HG03469 (cell line): ENCODE results near the gene CCDC112.

Experiments used
- ATAC-seq: cut with Tn5 transposase; IDR thresholded peaks from one replicate; pipeline ENCODE4 v1.9.1; 2021; ENCODE audit warnings: mild to moderate bottlenecking, moderate library complexity, moderate number of reproducible peaks; ENCODE audit not compliant: unreplicated experiment

CCDC112 gene

DNA sequence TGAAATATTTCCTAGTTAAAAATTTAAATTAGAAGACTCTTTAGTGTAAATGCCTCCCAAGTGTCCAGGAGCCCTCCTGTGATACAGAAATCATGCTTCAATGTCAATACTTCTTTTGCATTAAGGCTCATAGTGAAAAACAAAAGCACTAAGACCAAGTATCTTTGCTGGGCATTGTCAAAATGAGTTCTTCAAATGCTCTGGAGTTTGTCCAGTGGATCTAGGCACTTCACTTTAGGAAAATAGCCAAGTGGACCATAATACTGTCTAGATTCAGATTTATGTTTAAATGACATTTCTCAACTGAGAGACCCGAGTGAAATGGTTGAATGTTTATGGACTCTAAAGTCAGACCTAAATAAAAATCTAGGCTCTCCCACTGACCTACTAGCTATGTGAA, 21.3 kb upstream of the CCDC112 start:
- no peak for ATAC-seq

DNA sequence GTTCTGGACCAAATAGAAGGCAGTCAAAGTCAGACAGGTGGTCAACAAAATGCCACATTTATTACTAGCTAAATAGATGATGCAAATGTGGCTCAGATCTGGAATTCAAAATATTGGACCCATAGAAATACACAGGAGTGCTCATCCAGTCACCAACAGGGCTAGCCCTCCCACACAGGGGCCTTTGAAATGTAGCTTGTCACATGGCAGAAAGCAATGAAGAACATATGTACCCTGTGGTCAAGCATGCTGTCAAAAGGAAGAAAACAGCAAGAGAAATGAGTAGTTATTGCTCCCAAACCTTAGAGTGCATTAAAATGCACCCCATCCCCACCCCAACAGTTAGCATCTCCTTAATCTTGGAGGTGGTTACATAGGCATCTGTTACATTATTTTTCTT, 20.9 kb upstream of the CCDC112 start:
- no peak for ATAC-seq

DNA sequence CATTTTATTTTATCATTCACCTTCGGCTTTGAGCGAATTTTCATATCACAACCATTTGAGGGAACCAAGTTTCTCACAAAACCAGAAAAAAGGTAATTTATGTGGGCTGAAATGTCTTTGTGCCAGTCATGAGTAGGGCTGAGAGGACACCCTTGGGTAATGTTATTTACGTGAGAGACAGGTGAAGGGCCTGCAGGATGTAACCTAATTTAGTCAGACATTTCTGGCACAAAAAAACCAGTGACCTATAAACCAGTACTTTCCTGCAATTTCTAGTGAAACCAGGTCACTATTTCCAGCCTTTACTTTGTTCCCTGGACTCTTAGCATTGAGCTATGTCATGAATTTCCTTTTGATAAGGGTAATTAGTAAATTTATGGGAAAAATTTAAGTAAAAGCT, 17.2 kb upstream of the CCDC112 start:
- ATAC-seq = no peak

DNA sequence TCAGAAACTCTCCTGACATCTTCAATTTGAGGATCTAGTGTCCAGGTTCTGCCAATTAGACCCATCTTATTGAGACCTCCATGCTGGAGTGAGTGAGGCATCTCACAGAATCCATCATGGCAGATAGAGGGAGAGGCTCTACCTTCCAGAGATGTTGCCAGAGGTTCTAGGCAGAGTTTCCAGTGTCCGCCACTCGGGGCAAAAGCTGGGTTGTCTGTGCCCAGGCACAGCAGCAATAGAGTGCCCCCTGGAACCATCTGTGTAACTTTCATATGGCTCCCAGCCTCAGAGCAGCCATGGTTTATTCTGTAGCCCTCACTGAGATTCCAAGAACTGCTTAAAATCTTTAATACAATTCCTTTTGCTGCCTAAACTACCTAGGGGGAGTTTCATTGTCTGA, 16.6 kb upstream of the CCDC112 start:
- no peak for ATAC-seq

DNA sequence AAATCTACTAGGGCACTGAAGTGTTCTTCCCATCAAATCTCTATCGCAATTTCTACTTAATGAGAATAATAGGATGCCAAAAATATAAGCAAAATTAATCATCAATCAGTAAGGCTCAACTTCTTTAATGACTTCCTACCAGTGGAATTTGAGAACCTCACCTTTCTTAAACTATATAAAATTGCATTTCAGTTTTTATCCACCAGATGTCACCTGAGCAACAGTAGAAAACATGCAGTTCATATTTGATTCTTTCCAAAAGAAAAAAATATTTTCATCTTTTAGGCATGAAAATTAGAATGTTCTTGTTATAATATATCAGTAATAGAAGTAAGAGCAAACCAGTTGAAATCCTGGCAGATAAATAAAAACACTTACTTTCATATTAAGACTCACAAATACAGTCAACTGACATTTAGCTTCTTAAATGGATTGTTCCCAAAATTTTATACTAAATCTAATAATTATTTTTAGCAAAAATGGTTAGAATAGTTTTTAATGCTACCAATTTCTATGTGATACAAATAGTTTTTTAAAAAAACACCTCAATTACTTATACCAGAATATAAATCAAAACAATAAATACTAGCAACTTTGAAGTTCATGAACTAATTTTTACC, 13.4 kb upstream of the CCDC112 start:
- ATAC-seq = no peak

DNA sequence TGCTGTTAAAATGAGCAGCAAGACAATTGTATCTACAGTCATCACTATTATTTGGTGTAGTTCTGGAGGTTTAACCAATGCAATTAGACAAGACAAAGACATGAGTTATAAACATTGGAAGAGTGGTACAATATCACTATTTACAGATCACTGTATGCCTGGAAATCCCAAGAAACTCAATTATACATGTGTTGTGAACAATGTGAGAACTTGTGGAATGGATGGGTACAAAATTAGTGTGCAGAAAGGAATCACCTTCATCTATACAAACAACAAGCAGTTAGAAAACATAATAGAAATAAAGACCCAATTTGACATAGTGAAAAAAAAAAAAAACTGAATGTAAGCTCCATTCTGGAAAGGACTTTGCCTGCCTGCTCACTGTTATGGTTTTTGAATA, 12.4 kb upstream of the CCDC112 start:
- no peak for ATAC-seq

DNA sequence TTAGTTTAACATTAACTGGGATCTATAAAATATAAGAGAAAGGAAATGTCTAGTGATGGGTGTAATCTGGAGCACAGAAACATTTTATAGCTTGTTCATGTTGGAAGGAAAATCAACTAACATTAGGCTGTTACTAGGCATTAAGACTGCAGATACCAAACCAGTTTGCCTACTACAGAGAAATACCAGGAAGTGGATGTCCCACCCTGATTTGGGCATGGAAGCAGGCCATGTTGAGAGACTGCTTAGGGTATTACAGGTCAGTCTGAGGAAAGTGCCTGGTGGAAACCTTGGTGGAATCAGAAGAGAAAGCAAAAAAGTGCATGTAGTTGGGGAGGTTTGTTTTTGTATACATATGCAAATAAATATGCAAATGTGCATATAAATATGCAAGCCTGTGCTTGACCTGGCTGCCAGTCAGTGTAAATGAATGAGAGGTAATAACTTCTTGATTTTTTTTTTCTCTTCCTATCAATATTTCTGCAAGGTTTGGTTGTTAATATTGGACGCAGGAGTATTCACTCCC, 9.6 kb upstream of the CCDC112 start:
- ATAC-seq = no peak

DNA sequence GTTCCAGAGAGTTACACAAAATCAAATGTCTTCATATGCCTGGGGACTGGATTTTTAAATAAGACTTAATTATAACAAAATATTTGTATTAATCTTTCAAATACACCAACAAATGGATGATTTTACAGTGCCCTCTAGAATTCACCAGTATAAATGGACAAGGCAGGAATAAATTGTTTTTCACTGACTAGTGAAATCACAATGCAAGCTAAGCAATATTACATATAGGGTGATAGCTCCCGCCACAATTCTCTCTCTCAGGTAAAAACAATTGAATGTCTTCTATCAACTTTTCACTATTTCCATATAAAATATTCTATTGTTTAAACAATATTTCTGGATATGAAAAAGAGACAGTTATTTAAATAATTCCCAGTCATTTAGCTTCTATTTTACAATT, 8.0 kb upstream of the CCDC112 start:
- no peak for ATAC-seq

DNA sequence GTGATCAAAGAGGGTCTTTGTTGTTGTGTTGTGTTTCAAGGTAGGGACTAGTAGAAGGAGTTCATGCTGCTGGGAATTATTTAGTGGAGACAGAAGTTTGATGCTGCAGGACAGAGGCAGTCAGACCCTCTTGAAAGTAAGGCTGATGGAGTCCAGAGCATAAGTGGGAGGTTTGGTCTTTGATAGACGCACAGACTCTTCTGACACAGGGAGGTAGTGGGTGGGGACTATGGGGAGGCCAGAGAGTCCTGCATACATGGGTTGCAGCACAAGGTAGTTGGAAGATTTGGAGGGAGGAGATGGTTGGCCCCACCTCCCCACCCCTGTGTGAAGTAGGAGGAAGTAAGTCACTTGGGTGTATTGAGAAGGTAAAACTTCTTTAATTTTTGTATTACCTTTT, 2.4 kb upstream of the CCDC112 start:
- no peak for ATAC-seq

DNA sequence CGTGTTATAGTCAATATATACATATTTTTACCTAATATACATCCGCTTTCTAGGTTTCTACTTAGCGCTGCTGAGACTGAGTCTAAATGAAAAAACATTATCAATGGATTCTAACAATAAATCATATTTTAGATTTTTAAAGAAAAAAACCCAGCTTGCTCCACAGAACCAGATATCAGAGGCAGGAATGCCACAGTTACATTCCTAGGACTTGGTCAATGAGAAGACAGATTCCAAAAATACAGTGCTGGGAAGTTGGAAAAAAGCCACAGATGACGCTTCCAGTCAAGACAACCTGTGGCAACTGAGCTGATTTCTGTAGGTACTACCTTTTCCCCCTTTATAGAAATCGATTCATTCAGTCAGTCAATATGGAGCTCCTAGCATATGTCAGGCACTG, 577 bp upstream of the CCDC112 start:
- ATAC-seq = no peak

DNA sequence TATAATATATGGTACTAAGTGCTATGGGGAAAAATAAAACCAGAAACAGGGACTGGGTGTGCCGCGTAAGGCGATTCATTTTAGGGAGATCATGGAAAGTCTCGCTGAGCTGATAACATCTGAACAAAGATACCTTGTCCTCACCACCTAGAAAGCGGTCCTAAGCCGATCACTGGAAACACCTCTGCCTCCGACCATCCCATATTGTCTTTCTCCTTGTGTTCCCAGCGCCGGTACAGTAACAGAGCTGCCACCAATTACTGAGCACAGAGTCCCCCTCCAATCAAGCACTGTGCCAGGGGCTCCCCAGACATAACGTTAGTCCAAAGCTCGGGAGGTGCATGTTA, 704 bp downstream of the CCDC112 start:
- ATAC-seq = no peak

DNA sequence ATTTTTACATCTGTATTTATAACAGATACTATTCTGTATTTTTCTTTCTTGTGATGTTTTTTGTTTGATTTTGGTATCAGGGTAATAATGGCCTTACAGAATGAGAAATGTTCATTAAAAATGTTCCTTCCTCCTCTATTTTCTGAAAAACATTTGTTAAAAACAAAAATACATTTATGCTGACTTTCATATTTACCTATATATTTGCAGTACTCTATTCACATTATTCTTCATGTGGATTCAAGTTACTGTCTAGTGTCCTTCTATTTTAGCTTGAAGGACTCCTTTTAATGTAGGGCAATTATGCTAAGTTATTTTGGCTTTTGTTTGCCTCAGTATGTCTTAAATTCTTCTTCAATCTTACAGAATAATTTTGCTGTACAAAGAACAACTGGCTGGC, 5.1 kb downstream of the CCDC112 start:
- ATAC-seq = no peak

DNA sequence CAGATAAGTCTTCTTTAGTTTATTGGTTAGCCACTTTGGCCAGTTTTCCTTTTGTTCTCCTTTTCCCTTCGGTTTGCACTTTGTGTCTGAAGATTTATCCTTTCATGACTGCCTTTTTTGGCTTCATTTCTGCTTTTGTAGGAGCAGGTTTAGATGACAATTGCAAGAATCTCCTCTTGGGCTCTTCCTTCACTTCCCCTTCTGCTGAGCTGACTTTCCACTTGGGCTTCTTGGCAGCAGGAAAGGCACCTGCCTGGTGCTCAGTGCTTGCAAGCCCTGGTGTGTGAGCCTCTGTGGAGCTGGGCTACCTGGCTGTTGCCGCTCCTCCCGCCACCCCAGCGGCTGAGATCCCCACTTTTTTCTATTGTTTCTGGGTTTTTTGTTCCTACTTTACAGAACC, 7.3 kb downstream of the CCDC112 start:
- no peak for ATAC-seq

DNA sequence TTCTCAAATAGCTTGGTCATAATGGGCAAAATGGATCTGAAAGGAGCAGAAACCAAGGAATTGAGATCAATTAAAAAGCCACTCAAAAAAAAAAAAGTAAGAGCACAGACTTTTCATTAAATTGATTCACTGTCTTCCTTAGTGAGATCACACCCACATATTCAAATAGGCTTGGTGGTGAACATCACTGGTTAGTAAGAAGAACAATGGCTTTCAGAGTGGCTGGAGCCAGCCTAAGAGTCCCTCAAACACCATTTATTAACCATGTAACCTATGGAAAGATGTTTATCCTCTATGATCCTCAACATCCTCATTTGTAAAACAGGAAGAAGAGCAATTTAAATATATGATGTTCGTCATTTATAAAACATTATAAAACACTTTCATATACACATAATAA, 12.4 kb downstream of the CCDC112 start:
- no peak for ATAC-seq

DNA sequence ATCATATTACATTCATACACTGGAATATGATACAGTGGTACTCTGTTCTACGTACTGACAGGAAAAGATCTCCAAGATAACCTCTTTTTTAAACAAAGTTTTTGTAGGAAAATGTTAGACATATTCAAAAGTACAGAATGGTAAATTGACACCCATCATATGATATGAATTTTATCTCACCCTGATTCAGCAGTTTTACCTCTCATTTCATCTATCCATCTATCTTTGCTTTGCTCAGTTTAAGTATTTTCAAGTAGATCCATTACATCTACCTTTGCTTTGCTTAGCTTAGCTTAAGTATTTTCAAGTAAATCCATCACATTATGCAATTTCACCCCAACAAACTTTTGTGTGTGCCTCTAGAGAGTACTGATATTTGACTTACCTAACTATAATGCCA, 14.3 kb downstream of the CCDC112 start:
- no peak for ATAC-seq

DNA sequence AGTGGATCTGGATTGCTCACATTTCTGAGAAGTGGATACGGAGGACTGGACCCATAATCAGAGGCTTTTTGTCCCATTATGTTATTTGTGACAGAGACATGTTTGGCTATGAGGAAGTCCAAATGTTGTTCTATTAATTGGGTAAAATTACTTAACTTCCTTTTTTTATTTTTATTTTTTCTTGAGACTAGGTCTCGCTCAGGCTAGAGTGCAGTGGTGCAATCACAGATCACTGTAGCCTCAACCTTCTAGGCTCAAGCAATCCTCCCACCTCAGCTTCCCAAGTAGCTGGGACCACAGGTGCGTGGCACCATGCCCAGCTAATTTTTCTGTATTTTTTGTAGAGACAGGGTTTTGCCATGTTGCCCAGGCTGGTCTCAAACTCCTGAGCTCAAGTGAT, 21.9 kb downstream of the CCDC112 start:
- no peak for ATAC-seq

DNA sequence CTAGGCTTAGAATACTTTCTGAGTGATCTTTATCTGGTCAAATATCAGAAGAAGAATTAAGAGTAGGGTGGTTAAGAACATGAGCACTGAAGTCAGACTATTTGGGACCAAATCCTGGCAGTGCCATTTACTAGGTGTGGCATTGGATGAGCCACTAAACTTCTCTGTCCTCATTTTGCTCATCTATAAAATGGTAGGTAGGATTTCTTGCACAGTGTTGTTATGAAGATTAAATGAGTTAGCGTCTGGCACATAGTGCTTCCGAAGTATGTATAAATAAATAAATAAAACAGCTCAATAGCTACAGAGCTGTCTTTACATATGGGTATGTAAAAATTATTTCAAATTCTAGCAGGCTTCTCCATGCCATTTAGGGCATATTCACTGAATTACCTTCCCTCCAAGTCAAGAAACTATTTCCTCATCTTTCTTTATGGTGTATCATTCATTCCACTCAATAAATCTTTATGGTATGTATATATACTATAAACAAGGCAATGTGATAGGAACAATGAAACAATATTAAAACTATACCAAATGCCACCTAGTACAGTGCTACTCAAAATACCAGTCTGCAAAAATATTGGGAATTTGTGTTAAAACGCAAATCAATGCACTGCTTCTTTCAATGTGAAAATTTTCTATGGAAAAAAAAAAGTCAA, 24.0 kb downstream of the CCDC112 start:
- no peak for ATAC-seq

DNA sequence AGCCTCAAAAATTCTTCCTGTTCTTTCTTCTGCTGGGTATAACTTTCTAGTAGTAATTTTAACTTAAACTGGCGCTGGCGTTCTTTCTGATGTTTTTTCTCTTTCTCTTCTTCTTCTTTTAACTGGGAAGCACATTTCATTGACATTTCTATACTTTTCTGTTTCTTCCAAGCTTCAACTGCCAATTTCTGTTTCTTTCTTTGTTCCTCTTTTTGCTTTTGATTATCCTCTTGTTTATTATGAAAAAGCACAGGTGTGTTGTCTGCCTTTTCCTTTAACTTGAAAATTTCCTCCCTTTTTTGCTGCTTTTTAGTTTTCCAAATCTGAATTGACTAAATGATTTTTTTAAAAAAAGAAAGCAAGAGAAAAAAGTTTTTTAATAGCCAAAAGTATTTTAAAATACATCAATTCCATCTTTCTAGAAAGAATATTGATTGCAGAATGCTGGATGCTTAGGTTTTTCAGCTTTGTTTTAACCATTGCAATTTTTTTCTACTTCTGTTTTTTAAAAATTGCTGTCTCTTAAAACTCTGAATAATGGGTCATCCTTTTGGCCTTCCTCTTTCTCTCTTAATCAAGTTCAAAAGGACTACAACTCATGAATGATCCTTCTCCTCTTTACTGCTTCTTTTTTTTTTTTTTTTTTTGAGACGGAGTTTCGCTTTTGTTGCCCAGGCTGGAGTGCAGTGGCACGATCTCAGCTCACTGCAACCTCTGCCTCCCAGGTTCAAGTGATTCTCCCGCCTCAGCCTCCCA, 25.0 kb downstream of the CCDC112 start:
- no peak for ATAC-seq

DNA sequence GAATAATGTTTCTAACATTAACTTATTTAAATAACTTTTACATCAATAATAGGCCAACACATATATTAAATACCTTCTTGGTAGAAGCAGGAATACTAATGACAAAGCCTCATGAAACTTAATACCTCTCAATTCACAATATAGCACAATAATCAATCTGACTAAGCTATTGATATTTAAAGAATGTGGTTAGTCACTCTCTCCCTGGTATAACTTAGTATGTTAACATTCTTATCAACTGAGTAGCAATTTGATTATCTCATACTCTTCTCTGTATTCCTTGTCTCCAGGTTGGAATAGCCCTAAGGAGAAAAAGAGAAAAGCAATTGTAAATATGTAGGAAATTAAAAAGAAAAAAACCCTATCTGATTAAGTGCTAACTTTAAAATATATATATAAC, 28.8 kb downstream of the CCDC112 start:
- ATAC-seq = no peak

DNA sequence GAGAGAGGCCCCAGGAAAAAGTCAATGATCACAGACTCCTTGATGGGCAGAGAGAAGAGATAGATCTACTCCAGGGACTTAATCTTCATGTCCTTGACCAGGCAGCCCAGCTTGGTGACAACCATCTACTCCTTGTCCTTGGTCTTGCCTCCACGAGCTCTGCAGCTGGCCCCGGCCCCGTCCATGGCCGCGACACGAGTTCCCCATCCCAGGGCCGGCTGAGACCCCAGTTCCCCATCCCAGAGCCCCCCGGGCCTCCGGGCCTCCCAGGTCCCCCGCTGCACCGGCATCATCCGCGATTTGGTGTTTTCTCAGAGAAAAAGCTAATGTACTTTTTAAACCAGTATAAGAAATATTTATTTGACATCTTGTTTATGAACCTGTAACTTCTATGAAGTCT, 31.2 kb downstream of the CCDC112 start:
- no peak for ATAC-seq

DNA sequence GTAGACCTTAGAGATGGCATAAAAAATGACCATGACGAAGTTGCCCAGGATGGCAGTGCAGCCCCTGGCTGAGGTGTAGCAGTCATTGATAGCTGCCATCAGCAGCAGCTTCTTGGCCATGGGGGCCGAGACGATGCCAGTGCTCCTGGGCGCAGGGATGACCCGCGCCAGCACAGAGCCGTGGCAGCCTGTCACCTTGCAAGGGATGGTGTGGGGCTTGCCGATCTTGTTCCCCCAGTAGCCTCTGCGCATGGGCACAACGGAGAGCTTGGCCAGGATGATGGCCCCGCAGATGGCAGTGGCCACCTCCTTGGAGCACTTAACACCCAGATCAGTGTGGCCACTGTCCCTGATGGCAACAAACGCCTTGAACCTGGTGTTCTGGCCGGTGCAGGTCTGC, 31.7 kb downstream of the CCDC112 start:
- no peak for ATAC-seq

DNA sequence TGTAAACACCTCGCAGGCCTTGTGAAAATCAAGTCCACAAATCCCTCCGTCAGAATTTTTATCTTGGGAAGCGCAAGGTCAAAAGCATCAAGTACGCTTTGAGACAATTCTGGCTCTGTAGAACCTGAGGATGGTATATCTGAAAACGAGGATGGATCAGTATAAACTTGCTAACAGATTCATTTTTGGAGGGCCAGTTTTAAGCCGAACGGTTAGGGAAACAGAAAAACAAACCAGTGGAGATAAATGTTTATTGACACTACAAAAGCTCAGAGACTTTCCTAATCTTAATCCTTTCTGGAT, 33.4 kb downstream of the CCDC112 start:
- ATAC-seq = no peak
